LHCN-M2 (cell line): ENCODE data around the gene PCBP3. TPM values are rescaled to one million over a fixed set of nuclear protein-coding genes. Genes with fewer than 3 reads are reported as not detected.
"Not testable (repeated sequence)": the region's sequence is repeated elsewhere in the genome, so short reads cannot be mapped to it uniquely, and the experiment has no call there.

Experiments
- DNase-seq: peaks from one replicate; pipeline ENCODE4 v3.0.0-alpha.2; 2012; ENCODE audit warnings: low read depth
- total RNA-seq: library from RNA; depleted of rRNA; stranded (reverse); fragments of >200 nt; gene quantifications from 2 replicates; pipeline ENCODE4 v1.2.3, GENCODE V29; 2014

PCBP3 gene
- total RNA-seq, 1 experiment from 2014 or later, result 3.8 TPM

DNA sequence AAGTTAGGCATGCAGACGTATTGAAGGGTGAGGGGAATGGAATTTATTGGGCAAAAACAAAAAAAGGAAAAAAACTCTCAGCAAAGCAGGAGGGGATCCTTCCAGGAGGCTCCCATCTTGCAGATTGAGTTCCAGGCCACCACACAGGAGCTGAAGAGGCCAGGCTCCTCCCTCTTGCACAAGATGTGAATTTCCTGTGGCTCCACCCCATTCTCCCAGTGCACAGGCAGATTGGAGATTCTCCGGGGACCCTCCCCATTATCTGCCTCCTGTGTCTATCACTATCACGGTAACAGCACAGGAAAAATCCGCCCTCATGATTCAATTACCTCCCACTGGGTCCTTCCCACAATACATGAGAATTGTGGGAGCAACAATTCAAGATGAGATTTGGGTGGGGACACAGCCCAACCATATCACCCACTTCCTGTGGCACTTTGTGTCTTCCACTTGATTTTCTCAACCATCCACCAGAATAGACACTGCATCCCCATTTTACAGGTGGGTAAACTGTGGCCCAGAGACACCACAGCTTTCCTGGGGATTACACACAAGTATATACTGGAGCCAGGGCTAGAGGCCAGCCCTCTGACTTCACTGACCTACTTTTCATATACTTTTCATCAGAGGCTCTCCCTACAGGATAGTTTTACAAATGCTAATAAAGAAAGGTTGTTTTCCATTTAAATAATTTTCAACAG lies 319.2 kb downstream of the PCBP3 start:
- DNase-seq, result no peak

DNA sequence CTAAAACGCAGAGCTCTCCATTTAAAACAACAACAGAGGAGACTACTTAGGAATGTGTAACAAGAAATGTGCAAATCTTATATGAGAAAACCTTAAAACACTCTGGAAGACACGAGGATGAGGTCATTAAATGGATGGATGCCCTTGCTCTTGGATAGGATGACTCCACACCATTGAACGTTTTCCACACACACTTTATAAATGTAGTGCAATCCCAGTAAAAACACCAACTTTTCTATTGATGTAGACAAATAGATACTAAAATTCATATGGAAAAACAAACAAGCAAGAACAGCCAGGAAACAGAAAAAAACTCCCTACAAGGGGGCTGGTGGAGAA lies 319.7 kb downstream of the PCBP3 start:
- DNase-seq, result no peak

DNA sequence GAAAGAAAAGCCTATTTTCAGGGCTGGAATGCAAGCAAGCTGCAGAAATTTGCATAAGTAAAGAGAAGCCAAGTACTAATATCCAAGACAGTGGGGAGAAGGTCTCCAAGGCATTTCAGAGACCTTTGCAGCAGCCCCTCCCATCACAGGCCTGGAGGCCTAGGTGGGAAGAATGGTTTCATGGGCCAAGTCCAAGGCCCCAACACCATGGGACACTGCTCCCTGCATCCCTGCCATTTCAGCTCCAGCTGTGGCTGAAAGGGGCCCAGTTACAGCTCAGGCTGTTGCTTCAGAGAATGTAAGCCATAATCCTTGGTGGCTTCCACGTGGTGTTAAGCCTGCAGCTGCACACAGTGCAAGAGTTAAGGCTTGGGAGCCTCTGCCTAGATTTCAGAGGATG lies 321.1 kb downstream of the PCBP3 start:
- no peak for DNase-seq

DNA sequence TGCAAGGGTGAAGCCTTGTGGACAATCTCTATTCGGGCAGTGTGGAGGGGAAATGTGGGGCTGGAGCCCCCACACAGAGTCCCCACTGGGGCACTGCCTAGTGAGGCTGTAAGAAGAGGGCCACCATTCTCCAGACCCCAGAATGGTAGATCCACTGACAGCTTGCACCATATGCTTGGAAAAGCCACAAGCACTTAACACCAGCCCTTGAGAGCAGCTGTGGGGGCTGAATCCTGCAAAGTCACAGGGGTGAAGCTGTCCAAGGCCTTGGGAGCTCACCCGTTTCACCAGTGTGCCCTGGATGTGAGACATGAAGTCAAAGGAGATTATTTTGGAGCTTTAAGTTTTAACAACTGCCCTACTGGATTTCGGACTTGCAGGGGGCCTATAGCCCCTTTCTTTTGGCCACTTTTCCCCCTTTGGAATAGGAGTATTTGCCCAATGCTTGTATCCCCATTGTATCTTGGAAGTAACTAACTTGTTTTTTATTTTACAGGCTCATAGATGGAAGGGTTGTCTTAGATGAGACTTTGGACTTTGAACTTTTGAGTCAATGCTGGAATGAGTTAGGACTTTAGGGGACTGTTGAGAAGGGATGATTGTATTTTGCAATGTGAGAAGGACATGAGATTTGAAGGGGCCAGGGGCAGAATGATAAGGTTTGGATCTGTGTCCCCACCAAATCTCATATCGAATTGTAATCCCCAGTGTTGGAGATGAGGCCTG lies 321.7 kb downstream of the PCBP3 start:
- DNase-seq, result no peak

DNA sequence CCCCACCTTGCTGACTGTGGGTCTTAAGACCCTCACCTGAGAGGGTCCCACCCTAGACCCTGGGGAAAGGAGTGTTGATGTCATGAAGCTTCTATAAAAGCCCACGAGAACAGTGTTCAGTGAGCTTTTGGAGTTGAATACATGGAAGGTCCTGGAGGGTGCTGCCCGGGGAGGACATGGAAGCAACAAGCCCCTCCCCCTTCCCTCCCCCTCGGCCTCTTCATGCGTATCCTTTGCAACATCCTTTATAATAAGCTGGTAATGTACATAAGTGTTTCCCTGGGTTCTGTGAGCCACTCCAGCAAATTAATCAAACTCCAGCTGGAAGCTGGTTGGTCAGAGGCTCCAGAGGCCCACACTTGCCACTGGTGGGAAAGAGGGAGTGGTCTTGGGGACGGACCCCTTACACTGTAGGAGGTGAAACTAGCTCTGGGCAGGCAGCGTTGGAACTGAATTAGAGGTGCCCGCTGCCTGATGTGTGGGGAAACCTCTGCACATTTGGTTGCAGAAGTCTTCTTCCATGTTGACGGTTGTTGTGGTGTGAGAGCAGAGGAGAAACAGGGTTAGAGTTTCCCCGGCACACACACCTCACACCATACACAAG lies 323.4 kb downstream of the PCBP3 start:
- no peak for DNase-seq

DNA sequence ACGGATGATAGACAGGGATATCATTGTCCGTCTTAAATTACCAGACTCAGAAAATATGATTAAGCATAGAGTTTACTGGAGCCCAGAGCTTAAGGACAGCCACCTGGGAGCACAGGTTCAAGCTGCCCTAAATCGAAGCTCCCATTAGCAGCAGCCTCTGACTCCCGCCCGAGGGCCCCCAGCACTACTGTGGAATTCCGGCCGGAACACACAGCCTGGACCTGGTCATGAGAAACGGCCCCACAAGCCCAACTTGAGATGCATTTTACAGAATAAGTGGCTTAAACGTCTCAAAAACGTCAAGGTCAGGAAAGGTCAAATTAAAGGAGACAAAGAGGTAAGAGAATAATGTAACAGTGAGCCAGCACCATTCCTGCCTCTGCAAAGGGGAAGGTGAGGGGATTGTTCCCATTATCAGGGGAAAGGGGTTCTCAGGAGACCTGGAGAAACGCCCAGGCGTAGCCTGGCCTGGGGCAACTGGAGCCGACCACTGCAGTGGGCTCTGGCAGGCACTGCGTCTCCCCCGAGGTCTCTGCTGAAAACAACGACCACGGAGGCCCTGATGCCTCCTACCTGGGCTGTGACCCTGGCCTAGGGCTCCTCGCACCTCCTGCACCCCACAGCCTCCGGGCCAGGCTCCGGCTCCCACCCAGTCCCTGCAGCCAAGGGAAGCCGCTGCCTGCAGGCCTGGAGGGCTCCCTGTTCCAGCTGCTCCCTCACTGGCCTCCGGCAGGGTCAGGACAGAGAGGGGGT lies 326.6 kb downstream of the PCBP3 start:
- DNase-seq, result no peak

DNA sequence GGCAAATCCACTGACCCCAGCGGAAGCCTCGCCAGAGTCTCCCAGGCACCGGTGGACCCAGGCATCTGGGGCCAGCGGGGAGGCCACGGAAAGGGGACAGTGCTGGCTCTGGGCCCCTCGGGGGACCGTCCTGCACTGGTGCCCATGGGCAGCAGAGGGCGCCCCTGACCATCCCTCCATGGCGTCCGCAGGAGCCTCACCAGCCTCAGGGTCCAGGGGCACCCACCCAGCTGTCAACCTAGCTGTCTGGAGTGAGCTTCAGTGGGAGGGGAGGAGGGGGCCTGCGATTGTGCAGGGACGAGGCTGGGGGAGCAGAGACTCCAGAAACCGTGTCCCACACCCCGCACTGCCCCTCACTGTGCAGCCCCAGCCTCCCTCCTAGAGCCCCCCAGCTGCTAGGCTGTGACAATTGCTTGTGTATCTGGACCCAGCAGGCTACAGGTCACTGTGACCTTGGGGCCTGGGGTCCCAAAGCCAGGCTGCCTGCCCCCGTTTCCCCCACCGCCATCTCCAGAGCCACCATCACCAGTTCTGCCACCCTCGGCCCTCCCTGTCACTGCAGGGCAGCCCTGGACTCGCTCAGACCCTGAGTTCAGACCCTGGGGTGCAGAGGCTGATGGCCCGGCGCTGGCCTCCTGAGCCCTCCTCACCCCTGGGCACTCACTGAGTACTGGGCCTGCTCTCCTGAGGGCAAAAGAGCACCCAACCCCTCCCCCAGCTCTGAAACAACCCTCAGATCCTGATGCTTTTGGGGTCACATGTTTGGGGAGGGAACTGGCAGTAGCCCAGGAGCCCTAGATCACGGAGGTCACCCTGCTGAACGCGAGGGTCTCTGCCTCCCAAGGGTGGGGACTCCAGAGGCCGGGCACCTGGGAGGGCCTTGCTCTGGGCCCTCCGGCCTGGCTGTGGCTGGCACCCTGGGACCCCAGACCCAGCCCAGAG lies 327.4 kb downstream of the PCBP3 start:
- DNase-seq, result no peak

DNA sequence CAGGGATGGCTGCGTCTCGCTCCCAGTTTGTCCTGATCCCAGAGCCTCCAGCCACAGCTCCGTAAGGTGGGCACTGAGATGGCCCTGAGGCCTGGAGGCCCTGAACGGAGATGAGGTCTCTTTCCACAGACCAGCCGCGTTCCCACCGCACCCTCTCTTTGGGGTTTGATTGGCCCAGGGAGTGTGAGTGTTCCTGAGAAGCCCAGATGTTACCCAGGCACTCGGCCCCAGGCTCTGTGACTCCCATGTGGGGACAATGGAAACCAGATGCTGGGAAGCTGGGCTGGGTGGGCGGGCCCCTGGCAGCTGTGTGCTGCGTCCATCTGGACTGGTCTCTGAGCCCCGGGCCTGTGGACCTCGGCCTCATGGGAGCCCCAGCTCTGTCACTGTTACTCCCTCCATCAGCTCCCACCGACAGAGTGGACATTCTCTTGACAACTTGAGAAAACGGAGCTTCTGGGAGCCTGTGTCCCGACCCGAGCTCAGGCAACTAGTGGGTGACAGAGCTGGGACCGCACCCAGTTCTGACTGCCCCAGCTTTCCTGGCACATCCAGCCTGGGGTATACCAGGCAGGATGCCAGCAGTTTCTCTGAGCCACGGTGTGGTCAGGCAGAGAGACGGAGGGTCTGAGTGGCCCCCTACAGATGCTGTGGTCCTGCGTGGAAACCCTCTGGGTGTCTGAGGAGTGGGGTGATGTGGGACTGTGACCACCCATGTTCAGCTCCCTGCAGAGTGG lies 328.3 kb downstream of the PCBP3 start:
- no peak for DNase-seq

DNA sequence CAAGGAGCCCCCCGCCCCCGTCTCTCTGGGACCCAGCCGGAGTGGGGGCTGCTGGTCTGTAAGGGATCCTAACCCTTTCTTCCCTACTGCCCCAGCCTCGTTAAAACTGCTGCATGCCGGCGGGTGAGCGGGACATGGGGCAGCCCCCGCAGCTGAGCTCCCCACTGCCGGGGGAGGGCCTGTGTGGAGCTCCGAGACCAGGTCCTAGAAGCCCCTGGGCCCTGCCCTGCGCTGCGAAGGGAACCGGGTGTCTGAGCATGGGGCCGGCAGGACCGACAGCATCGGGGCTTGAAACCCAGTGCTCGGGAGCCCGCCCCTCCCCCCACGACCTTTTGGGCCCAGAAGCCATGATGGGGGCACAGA lies 328.8 kb downstream of the PCBP3 start:
- DNase-seq, result no peak

DNA sequence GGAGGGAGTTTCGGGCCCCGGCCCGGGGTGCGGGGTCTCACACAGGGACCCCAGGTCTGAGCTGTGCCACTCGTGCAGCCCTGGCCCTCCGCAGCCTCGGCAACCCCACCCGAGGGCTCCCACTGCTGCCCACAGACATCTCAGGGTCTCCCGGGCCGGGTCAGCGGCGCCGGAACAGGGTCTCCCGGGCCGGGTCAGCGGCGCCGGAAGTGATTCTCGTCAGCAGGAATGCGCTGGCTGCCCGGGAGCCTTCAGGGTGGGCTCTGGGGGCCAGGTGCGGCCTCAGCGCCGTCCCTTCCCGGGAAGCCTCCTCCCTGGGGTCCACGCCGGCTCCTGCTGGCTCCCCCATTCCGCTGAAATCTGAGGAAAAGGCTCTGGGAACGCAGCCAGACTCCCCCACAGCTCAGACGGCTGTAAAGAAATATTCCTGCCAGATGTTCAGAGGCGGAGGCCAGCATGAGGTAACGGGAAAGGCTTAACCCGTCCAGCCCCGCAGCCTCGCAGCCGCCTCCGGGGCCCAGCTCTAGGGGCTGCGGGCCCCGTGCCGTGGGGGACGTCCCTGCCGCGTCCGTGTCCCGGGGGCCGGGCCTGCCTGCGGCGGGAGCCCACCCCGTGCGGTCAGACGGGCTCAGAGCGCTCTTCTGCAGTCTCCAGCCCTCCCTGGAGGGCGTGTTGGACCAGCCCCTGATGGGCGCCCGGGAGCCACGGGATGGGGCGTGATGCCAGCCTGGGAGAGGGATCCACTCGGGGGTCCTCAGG lies 329.4 kb downstream of the PCBP3 start:
- DNase-seq, result peak; percentile 72

DNA sequence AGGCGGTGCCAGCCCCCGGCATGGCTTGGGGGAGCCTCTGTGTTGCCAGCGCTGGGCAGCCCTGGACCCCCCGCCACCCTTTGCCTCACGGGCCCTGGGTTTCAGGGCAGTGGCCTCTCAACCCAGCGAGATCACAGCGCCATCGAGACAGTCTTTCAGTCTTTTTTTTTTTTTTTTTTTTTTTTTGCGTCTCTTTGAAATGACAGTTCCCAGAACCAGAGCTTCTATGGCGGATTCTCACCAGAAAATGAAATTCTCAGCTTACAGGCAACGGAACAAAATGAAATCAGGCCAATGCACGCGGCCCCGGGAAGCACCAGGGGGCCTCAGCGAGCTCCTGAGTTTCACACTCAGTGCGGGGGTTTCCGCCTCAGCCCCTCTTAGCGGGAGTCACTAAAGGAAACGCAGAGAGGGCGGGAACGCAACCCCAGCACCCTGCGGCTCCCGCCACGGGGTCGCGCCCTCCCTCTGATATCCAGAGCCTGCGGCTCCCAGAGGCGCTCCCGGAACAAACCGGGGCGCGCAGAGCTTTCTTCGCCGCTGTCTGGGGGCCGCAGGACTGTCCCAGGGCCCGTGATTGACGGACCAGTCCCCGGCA lies 330.0 kb downstream of the PCBP3 start:
- DNase-seq, result peak; percentile 83

DNA sequence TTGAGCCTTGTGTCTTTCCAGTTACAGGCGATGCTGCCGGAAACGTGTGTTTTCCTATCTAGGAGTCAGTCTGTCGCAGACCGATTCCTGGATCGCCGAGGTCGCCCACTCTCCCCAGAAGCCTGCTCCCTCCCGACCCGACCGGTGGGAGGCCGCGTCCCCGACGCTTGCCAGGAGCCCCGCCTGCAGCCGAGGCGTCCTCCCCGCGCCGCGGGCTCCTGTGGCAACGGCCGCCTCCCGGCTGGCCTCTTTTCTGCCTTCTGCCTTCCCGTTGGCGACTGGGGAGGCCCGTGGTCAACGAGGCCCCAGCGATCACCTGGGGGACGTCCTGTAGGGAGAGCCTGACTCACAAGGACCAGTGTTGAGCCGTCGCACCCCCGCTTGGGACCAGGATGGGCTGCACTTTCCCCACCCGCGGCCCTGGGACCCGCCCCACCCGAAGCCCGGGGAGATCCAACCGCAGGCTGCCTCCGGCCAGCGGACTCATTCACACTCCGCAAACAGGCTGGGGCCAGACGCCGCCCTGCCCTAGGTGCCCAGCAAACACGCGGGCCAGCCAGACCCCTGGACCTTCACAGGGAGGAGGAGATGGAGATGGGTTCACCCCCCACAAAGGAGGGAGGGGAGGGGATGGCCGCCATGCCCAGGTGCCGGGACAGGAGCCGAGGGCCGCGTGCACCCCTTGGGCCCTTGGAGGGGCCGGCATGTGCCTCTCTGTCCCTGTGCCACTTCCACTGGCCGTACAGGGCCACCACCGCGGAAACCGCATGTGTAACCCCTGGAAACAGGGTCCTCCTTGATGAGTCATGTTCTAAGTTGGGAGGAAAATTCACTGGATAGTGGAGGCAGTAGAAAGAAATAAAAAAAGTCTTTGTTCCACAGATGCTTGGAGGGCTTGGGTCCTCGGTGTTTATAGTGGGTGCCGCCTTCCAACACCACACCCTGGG lies 330.8 kb downstream of the PCBP3 start:
- DNase-seq, result peak; percentile 80

DNA sequence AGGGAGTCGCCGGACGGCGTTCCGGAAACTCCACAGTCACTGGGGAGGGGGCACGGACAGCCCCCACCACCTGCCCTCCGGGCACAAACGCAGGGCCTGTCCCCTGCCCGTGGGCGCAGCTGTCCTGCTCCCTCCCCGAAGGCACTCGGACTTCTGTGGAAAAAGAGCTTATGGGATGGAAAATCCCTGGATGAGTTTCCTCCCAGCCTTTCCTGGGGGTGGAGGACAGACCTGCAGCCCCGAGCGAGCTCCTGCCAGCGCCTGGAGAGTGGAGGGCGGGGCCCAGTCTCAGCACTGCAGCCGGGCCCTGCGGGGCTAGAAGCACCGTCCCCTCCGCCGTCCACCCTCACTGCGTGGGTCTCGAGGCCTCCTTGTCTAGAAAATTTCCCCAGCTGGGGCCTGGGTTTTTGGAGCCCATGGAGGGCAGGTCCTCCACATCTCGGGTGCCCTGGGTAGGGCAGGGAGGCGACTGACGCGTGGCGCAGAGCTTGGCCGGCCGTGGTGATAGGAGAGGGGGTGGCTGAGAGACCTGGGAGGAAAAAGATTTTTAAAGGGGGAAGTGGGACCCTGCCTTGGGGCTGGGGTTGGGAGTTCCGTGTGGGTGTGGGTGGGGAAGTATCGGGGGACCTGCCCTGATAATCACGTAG lies 331.6 kb downstream of the PCBP3 start:
- DNase-seq, result no peak

DNA sequence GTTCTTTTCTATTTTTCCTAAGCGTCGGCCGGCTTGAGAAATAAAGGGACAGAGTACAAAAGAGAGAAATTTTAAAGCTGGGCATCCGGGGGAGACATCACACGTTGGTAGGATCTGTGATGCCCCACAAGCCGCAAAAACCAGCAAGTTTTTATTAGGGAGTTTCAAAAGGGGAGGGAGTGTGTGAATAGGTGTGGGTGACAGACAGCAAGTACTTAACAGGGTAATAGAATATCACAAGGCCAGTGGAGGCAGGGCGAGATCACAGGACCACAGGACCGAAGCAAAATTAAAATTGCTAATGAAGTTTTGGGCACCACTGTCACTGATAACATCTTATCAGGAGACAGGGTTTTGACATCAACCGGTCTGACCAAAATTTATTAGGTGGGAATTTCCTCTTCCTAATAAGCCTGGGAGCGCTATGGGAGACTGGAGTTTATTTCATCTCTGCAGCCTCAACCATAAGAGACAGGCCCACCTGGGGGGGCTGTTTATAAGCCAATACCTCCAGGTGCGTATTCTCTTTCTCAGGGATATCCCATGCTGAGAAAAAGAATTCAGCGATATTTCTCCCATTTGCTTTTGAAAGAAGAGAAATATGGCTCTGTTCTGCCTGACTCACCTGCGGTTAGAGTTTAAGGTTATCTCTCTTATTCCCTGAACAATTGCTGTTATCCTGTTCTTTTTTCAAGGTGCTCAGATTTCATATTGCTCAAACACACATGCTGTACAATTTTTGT lies 332.3 kb downstream of the PCBP3 start:
- not testable (repeated sequence) for DNase-seq

DNA sequence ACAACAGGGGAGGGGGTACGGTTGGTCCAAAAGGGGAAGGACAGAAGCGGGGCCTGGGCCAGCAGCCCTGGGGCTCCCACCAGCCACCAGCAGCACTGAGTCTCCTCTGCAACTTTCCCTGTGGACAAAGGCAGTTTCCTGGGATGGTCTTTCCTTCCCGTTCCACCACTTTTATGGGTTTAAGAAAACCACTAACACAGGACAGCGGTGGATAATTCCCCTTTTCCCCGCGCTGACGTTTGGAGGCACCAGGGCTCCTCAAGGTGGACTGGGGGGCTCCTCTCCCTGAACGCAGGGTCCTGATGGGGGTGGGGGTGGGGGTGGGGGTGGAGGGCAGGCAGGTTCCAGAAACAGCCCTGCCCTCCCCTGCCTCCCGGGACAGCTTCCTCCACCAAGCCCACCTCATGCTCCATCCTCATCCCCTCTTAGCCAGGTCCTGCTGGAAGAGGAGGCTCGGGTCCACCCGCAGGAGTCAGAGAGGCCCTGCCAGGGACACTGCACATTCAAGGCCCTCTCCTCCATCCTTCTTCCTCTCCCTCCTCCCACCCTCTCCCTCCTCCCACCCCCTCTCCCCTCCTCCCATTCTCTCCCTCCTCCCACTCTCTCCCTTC lies 333.3 kb downstream of the PCBP3 start:
- DNase-seq, result no peak

DNA sequence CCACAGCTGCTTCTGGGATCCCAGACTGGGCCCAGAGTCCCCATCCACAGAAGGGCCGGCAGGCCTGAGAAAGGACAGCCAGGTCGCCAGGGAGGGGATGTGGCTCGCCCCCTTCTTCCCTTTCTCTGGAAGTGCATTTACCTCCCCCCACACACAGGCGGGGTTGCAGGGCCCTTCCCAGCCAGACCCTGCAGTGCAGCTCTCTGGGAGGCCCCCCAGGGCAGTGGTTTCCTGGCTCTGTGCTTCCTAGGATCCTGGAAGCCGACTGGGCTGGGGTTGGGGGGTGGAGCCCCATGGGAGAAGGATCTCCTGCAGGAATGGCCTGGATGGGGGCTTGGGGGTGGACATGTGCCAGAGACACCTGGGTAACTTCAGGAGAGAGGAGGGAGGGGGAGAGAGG lies 333.9 kb downstream of the PCBP3 start:
- DNase-seq, result no peak
